HG03457 (cell line): ENCODE measurements around the gene SYT4.
"Not testable (repeated sequence)": the region's sequence is repeated elsewhere in the genome, so short reads cannot be mapped to it uniquely, and the experiment has no call there.

Source experiments
- ATAC-seq: cut with Tn5 transposase; IDR thresholded peaks from one replicate; pipeline ENCODE4 v1.9.1; 2021; ENCODE audit warnings: moderate number of reproducible peaks; ENCODE audit not compliant: unreplicated experiment

The SYT4 gene, protein sequence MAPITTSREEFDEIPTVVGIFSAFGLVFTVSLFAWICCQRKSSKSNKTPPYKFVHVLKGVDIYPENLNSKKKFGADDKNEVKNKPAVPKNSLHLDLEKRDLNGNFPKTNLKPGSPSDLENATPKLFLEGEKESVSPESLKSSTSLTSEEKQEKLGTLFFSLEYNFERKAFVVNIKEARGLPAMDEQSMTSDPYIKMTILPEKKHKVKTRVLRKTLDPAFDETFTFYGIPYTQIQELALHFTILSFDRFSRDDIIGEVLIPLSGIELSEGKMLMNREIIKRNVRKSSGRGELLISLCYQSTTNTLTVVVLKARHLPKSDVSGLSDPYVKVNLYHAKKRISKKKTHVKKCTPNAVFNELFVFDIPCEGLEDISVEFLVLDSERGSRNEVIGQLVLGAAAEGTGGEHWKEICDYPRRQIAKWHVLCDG

DNA sequence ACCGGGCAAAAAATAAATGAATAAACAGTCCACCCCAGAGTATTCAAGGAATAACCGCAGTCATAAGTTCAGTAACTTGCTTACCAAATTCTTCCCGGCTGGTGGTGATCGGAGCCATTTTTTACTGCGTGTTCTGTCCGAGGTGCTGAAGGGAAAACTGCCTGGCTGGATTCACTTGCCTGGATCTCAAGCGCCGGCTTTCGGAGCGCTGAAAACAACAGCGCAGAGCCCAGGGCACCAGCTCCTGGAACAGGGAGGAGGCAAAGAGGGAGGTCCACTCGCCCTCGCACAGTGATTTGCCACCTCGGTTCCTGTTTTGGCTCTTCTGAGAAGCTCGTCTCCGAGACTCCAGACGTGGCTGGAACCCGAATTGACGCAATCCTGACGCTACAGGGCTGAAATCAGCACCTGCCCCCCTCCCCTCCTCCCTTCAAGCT lies at the start of gene SYT4:
Gene SYT4, minus strand, starts transcription at position 327 of the 437 bp plus-strand sequence. Its CDS starts 209 bp downstream, at position 118.
- ATAC-seq: no peak

DNA sequence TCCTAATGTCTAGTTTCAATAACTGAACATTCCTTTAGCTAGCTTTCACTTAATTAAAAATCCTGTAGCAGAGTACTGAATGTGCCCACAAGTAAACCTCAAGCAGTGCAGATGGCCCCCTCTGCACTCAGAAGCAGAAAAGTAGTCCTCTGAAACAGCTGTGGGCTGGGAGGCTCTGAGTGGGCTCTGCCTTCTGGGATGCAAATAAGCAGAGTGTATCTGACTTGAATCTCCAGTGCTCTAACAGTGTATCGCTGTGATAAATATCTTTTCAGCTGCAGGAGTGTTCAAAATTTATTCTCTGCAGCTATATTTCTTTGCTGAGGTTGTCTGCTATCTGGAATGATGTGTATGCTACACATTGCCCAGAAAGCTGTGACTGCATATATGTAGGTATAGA lies 44.8 kb upstream of the SYT4 start:
- ATAC-seq: no peak

DNA sequence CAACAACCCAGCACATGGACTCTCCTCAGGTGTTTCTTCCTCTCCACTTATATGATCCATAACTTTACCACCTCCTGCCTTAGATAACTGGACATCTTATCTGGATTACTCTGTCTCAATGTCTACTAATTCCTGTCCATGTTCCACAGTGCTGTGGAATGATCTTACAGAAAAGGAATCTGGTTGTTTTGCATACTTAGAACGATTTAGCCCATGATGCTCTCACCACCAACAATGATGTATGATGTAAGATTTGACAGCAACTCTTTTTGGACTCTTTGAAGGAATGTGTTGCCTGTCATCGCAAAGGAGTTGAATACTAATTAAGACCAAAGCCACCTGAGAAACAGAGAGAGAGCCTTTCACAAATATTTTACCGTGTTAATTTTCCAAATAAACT lies 37.7 kb upstream of the SYT4 start:
- no peak for ATAC-seq

- ATAC-seq: no peak
Measured at GRCh38 chr18:43312891-43313290, 35.6 kb upstream of the SYT4 start.

- no peak for ATAC-seq
Measured at GRCh38 chr18:43310239-43310638, 32.9 kb upstream of the SYT4 start.

DNA sequence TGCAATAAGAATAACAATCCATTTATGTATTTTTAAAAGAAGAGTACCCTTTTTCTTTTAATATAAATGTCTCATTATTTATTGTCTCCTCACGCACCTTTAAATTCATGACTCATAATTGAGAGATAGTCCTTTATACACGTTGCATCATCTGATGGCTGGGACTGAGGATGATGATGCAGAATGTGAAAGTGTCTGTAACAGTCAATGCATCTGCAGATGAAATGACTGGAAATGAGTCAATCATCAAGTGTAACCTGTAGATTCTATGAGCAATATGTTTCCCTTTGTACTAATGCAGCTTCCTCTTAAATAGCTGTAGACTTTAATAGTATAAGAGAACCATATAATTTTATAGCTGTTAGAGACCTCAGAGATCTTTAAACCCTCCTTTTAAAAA lies 26.1 kb upstream of the SYT4 start:
- ATAC-seq: no peak

DNA sequence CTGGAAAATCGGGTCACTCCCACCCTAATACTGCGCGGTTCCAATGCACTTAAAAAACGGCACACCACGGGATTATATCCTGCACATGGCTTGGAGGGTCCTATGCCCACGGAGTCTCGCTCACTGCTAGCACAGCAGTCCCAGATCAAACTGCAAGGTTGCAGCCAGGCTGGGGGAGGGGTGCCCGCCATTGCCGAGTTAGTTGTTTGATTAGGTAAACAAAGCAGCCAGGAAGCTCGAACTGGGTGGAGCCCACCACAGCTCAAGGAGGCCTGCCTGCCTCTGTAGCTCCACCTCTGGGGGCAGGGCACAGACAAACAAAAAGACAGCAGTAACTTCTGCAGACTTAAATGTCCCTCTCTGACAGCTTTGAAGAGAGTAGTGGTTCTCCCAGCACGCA lies 8.9 kb upstream of the SYT4 start:
- not testable (repeated sequence) for ATAC-seq

DNA sequence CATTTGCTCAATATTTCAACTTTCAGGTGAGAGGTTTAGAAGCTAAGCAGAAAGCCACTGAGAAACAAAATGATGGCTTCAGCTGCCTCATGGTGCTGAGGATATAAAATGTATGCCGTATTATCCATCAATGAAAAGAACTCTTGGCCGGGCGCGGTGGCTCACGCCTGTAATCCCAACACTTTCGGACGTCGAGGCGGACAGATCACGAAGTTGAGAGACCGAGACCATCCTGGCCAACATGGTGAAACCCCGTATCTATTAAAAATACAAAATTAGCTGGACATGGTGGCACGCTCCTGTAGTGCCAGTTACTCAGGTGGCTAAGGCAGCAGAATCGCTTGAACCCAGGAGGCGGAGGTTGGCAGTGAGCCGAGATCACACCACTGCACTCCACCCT lies 6.0 kb upstream of the SYT4 start:
- no peak for ATAC-seq

DNA sequence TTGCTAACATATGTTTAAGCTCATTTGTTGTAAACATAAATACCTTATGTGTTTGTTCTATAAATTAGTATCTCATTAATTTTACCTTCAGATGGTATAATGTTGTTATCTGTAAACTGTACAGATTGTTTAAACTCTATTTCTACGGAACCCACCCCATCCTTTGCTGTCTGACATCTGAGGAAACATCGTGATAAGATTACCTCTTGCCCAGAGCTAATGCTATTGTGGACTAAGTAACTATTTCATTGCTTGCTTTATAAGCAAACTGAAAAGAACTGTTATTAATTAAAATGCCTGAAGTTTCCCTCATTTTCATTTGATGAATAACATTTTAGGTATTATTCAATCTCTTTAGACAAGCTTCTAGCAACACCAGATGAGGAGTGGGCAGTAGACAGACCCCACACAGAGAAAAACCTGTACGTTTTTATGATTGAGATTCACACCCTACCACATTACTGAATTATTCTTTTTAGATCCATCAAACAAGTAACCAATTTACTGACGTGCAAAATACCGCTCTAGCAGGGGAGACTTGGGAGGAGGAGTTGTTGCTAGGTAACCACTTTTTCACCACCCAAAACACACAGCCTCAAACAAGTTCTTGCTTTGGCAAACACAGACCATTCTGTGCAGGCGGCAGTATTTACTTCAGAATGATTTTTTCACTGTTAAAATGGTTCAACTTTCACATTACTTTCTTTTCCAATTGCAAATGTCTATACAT lies 1.9 kb upstream of the SYT4 start:
- no peak for ATAC-seq

DNA sequence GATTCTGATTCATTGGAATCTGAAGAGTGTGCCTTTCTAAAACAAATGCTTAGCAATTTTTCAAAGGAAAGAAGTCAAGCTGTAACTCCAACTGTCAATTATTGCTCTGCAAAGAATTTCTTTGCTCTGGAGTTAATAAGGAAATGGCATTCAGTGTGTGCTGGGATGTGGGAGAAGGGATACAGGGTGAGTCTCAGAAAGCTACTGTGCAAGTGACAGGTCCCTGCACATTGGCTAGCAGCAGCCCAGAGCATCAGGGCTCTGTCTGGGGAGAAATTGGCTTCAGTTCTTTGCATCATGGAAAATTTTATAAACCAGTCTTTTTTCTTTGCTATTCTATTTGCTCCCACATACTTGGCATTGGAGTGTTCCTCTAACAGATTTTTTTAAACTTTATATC lies 1.1 kb upstream of the SYT4 start:
- no peak for ATAC-seq

DNA sequence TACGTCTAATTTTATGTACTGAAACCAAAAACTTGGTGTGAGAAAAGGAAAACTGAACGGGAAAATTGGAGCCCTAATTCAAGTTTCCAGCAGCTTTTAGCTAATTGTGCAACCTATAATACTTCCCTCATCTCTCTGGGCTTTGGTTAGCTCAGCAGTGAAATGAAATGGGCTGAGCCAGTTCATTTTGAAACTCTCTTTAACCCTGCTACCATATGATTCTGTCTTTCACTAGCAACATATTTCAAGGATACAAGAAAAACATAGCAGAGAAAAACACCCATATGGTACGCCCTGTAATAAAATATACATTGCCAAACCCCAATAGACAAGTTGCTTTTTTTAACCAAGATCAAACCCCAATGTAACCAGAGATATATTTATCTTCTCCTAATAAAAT lies 799 bp downstream of the SYT4 start:
- ATAC-seq: no peak

DNA sequence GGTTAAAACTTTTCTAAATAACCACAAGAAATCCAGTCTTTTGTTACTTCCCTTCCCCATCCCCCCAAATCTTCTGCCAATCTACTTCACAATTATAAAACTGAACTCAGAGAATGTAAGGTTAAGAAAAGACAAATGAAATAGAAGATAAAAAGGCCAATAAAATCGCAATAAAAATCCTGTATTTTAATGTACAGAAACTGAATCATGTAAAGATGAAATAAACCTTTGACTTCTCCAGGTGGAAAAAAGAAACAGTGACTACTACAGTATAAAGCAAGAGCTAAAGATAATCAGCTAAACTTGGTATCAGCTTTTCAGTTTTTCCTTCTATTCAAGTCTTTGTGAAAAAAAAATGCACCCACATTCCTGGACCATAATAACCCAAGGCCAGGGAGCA lies 1.7 kb downstream of the SYT4 start:
- no peak for ATAC-seq

DNA sequence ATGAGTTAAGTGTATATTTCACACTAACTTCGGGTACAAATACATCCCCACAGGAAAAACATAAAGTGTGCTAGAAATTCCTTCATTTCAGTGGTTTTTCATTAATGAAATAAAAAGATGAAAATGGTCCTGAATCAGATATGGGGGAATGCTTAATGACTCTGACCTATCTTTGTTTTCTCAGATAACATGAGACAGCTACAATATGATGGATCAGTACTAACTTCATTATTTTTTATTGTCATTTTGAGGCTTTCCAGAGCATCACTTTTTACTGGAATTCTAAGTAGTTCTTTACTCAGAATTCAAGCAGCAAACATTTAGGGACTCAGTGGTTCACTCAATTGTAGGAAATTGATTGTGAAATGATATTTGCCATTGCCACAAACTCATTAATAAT lies 2.8 kb downstream of the SYT4 start:
- ATAC-seq: no peak

- ATAC-seq: peak; percentile 71
Measured at GRCh38 chr18:43271593-43272432, 5.5 kb downstream of the SYT4 start.

DNA sequence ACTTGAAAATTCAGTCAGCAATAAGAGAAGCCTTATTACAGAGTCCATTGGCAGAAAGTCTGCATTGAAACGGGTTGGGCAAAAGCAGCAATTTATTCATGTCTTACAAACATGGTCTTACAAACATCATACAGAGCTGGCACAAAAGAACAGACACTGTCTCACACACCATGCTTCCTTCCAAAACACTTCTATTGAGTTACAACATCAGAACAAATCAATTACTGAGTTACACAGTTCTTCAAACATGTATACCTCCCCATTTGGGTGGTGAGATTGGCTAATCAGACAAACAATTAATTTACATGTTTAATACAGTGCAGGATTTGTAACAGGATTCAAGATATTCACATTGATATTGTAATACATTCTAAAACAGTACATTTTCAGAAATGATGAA lies 9.5 kb downstream of the SYT4 start:
- no peak for ATAC-seq

DNA sequence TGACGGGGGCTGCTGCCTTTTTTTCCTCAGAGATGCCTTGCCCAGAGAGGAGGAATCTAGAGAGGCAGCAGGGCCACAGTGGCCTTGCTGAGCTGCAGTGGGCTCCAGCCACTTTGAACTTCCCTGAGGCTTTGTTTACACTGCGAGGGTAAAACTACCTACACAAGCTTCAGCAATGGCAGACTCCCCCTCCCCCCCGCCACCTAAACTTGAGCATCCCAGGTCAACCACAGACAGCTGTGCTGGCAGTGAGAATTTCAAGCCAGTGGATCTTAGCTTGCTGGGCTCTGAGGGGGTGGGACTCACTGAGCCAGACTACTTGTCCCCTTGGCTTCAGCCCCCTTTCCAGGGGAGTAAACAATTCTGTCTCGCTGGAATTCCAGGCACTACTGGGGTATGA lies 11.8 kb downstream of the SYT4 start:
- ATAC-seq: no peak

DNA sequence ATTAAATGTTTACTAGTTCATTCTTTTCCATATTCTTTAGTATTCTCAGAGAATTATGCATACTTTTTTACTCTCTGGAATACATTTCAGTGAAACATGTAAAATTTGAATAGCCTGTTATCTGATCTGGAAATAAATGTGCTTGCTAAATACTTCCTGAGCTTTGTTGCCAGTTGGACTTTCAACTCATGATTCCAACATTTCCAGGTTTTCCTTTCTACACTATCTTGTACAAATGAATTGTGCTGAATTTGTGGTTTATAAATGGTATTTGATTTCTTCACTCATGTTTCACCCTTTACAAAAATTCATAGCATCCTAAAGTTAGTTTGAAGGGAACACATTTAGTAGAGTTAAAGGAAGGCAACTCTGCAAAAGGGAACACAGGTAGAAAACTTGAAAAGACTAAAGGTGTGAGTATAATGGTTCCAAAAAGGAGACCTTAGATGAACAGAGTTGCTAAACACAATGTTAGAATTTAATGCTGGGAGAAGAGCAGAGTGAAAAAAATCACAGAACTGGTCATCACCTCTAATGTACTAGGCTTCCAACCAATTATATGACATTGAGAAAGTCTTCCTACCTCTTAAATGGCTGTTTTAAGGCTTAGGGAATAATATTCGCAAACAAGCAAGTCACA lies 28.6 kb downstream of the SYT4 start:
- ATAC-seq: no peak

- ATAC-seq: no peak
Measured at GRCh38 chr18:43247944-43248343, 29.3 kb downstream of the SYT4 start.

DNA sequence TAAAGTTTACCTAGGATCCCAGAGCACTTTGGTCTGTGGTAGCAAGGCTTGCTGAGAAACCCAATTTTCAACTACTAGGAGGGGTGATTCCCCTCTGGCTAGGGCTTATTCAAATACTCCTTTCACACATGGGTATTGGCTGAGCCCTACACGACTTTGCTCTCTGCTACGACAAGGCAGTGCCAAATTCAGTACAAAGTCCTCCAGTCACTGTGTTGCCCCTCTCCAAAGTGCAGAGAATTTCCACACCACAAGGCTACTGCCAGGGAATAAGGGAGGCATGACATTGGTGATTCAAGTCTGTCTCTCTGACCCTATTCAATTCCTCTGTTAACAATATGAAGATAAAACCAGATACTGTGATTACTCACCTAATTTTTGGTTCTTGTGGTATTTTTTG lies 38.9 kb downstream of the SYT4 start:
- no peak for ATAC-seq

DNA sequence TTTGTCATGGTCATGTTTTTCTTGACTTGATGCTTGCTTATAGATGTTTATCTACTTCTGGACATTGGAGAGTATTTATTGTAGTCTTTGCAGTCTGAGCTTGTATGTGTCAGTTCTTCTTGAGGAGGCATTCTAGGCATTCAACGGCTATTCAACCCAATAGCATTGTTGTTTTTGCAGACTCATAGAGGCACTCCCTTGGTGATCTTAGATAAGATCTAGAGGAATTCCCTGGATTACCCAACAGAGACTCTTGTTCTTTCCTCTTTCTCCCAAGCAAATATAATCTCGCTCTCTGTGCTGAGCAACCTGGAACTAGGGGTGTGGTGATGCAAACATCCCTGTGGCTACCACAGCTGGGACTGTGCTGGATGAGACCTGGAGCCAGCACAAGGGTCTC lies 40.4 kb downstream of the SYT4 start:
- ATAC-seq: no peak

GRCh38 chr18:43234889-43235288 lies 42.4 kb downstream of the SYT4 start:
- ATAC-seq: no peak
